Measurements from ENCODE around the gene NUDT1.

GRCh38 chr7:2260820-2261219, 18.8 kb downstream of the NUDT1 start:
- no peak for TF ChIP-seq GABPA (IDR thresholded peaks at IDR 0.05; ENCODE audit: low read depth)
- no peak for TF ChIP-seq REST (IDR thresholded peaks at IDR 0.05; ENCODE audit: insufficient replicate concordance, low read depth)
- TF ChIP-seq CTCF (IDR thresholded peaks at IDR 0.05; ENCODE audit: insufficient read depth, low read length): no peak
- no peak for TF ChIP-seq POLR2AphosphoS5 (IDR thresholded peaks at IDR 0.05; ENCODE audit: low read depth)
- no peak for TF ChIP-seq SPI1 (IDR thresholded peaks at IDR 0.05; ENCODE audit: borderline replicate concordance, low read depth)
